Ishikawa (cell line): ENCODE results near the gene TBK1.

Source experiments
- CEBPB ChIP-seq: IDR thresholded peaks from 2 replicates; pipeline ENCODE4 v1.6.1; 2012
- EP300 ChIP-seq: IDR thresholded peaks from 2 replicates; pipeline ENCODE4 v1.6.1; 2012; ENCODE audit warnings: borderline replicate concordance
- NFIC ChIP-seq: IDR thresholded peaks from 2 replicates; pipeline ENCODE4 v1.6.1; 2012
- RAD21 ChIP-seq: IDR thresholded peaks from 2 replicates; pipeline ENCODE4 v1.6.1; 2012; ENCODE audit warnings: low read depth
- YY1 ChIP-seq: IDR thresholded peaks from 2 replicates; pipeline ENCODE4 v1.6.1; 2012; ENCODE audit warnings: low read depth
- ZBTB7A ChIP-seq: IDR thresholded peaks from 2 replicates; pipeline ENCODE4 v1.6.1; 2012; ENCODE audit warnings: low read depth

- TF ChIP-seq YY1 (no peak), EP300 (no peak), CEBPB (no peak), ZBTB7A (no peak), RAD21 (no peak), NFIC (no peak)
Measured at GRCh38 chr12:64456119-64456518, 4.2 kb downstream of the TBK1 start.
